ENCODE measurements around the gene SNRNP35. TPM values are rescaled to one million over a fixed set of nuclear protein-coding genes. Genes with fewer than 3 reads are reported as not detected.

SNRNP35 gene
- total RNA-seq, 1 donor from 2014 or later: 11.5 TPM

- peaks cover 3% of the 10 kb centered on the region for H3K9me3 Mint-ChIP-seq (ENCODE audit: unreplicated experiment)
- no peak for TF ChIP-seq CTCF (IDR thresholded peaks at IDR 0.05; ENCODE audit: insufficient read depth, low read depth, low read length)
- no peak for TF ChIP-seq EZH2 (IDR thresholded peaks at IDR 0.05; ENCODE audit: insufficient read depth, low read length)
- Histone ChIP-seq H3K4me3 (ENCODE audit: insufficient read depth, low read depth, low read length) (no peak overlapping the region), H3K9ac (ENCODE audit: low read length) (no peak overlapping the region), H3K27ac (ENCODE audit: low read depth, low read length) (no peak overlapping the region), H3K4me1 (ENCODE audit: insufficient read depth, low read length) (no peaks in the 10 kb centered on the region), H3K79me2 (ENCODE audit: insufficient read depth, low read length) (no peaks in the 10 kb centered on the region), H2AFZ (ENCODE audit: low read depth, low read length) (no peak overlapping the region), H3K9me3 (ENCODE audit: insufficient read depth, low read depth, low read length) (no peaks in the 10 kb centered on the region), H3K4me2 (ENCODE audit: low read length) (no peak overlapping the region), H3K27me3 (ENCODE audit: insufficient read depth, low read length) (no peaks in the 10 kb centered on the region), H4K20me1 (ENCODE audit: insufficient read depth, low read length) (no peaks in the 10 kb centered on the region), H3K36me3 (ENCODE audit: insufficient read depth, low read length) (no peaks in the 10 kb centered on the region)
- no peak overlapping the region for H3K27ac Mint-ChIP-seq (ENCODE audit: unreplicated experiment)
- no peaks in the 10 kb centered on the region for H3K36me3 Mint-ChIP-seq (ENCODE audit: low read depth, unreplicated experiment)
- H3K27me3 Mint-ChIP-seq (ENCODE audit: low read depth, unreplicated experiment): peaks cover 12% of the 10 kb centered on the region
- H3K4me1 Mint-ChIP-seq (ENCODE audit: low read depth, unreplicated experiment): peaks cover 6% of the 10 kb centered on the region
- DNase-seq (ENCODE audit: low read depth) (no peak), FAIRE-seq (no peak)
- no peak overlapping the region for H3K4me3 Mint-ChIP-seq (ENCODE audit: unreplicated experiment)
Measured at GRCh38 chr12:123441523-123442164, 16.3 kb upstream of the SNRNP35 start.

- H3K9ac ChIP-seq (ENCODE audit: low read length): no peak overlapping the region
- H4K20me1 ChIP-seq (ENCODE audit: insufficient read depth, low read length): no peaks in the 10 kb centered on the region
- no peak overlapping the region for H3K27ac Mint-ChIP-seq (ENCODE audit: unreplicated experiment)
- H3K4me2 ChIP-seq (ENCODE audit: low read length): no peak overlapping the region
- no peaks in the 10 kb centered on the region for H3K9me3 ChIP-seq (ENCODE audit: insufficient read depth, low read depth, low read length)
- H3K36me3 Mint-ChIP-seq (ENCODE audit: low read depth, unreplicated experiment): no peaks in the 10 kb centered on the region
- H3K4me3 ChIP-seq (ENCODE audit: insufficient read depth, low read depth, low read length): no peak overlapping the region
- TF ChIP-seq CTCF (IDR thresholded peaks at IDR 0.05; ENCODE audit: insufficient read depth, low read depth, low read length) (no peak), EZH2 (IDR thresholded peaks at IDR 0.05; ENCODE audit: insufficient read depth, low read length) (no peak)
- no peak overlapping the region for H2AFZ ChIP-seq (ENCODE audit: low read depth, low read length)
- no peaks in the 10 kb centered on the region for H3K4me1 ChIP-seq (ENCODE audit: insufficient read depth, low read length)
- no peaks in the 10 kb centered on the region for H3K79me2 ChIP-seq (ENCODE audit: insufficient read depth, low read length)
- DNase-seq (ENCODE audit: low read depth) (no peak), FAIRE-seq (no peak)
- H3K4me1 Mint-ChIP-seq (ENCODE audit: low read depth, unreplicated experiment): peaks cover 6% of the 10 kb centered on the region
- no peak overlapping the region for H3K27ac ChIP-seq (ENCODE audit: low read depth, low read length)
- peaks cover 3% of the 10 kb centered on the region for H3K9me3 Mint-ChIP-seq (ENCODE audit: unreplicated experiment)
- no peak overlapping the region for H3K4me3 Mint-ChIP-seq (ENCODE audit: unreplicated experiment)
- no peaks in the 10 kb centered on the region for H3K36me3 ChIP-seq (ENCODE audit: insufficient read depth, low read length)
- H3K27me3 ChIP-seq (ENCODE audit: insufficient read depth, low read length): no peaks in the 10 kb centered on the region
- H3K27me3 Mint-ChIP-seq (ENCODE audit: low read depth, unreplicated experiment): peaks cover 7% of the 10 kb centered on the region
Measured at GRCh38 chr12:123442774-123443173, 15.2 kb upstream of the SNRNP35 start.

All from astrocyte (in vitro differentiated cells and primary cell).